Measurements from ENCODE around the gene PDLIM3. TPM values are rescaled to one million over a fixed set of nuclear protein-coding genes. Genes with fewer than 3 reads are reported as not detected.

The PDLIM3 gene
- total and polyA plus RNA-seq, 2 of the 13 experiments (the other 11 are each of a cell fraction or from before 2014, with no cell fraction given), result 5.9 to 14.0 TPM

GRCh38 chr4:185467101-185467500, 68.2 kb downstream of the PDLIM3 start:
- no peak overlapping the region for H3K27ac ChIP-seq (ENCODE audit: extremely low read length, insufficient read depth, low read length)
- in situ Hi-C loops (cut with HindIII; ENCODE audit: extremely low pct_ligation_motif_present, low pct_unique_long_range_greater_than_20kb), result loop anchor here (25.0 kb wide), 1 partner anchor 570 kb away; no protein-coding TSS in a partner anchor

More at GRCh38 chr4:185467101-185467500, 68.2 kb downstream of the PDLIM3 start:
- CTCF ChIA-PET (ENCODE audit: low intra/inter-chr PET ratio, low total read pairs), result no interaction called here
- DNase-seq (ENCODE audit: low spot score) (no peak), FAIRE-seq (no peak), ATAC-seq (no peak)
- Histone ChIP-seq H3K4me2 (ENCODE audit: low read depth, low read length) (no peak overlapping the region), H2AFZ (ENCODE audit: low read length) (no peak overlapping the region), H3K4me3 (replicated peaks in 1 of 3; ENCODE audit: insufficient read depth in 1 of 3, low read depth in 2 of 3, low read length in 3 of 3) (no peak overlapping the region), H3K9me3 (ENCODE audit: low read length) (no peaks in the 10 kb centered on the region), H3K27me3 (ENCODE audit: control insufficient read depth in 1 of 2, insufficient read depth in 2 of 2, low read length in 2 of 2) (peaks cover 0 to 63% of the 10 kb centered on the region in 2 experiments; a peak in 3 of 5 replicates), H3K79me2 (ENCODE audit: insufficient read depth, low read length) (no peaks in the 10 kb centered on the region), H3K9ac (ENCODE audit: insufficient read depth, low read depth, low read length) (no peak overlapping the region), H3K4me1 (ENCODE audit: insufficient read depth, low read length) (peaks cover 9% of the 10 kb centered on the region), H3K36me3 (replicated peaks in 1 of 2; ENCODE audit: control insufficient read depth in 1 of 2, insufficient read depth in 2 of 2, low read length in 2 of 2) (no peaks in the 10 kb centered on the region), H4K20me1 (ENCODE audit: insufficient read depth, low read length) (no peaks in the 10 kb centered on the region)
- WGBS (ENCODE audit: low lambda C conversion rate), result 53% methylated on average over 4 of the region's 4 CpGs
- no TSS peak for BruUV-seq (replicated peaks)
- TF ChIP-seq HNRNPUL1 (IDR thresholded peaks at IDR 0.05; ENCODE audit: low read depth, low read length), result no peak
- TF ChIP-seq KMT2B (CRISPR knock-in tag; IDR thresholded peaks at IDR 0.05), result no peak
- no peak for TF ChIP-seq NR3C1 (CRISPR knock-in tag; IDR thresholded peaks at IDR 0.05)
- no peak for TF ChIP-seq BCL6 (CRISPR knock-in tag; IDR thresholded peaks at IDR 0.05)
- TF ChIP-seq U2AF2 (IDR thresholded peaks at IDR 0.05; ENCODE audit: low read depth, low read length), result no peak
- TF ChIP-seq ZNF362 (CRISPR knock-in tag; IDR thresholded peaks at IDR 0.05; ENCODE audit: borderline replicate concordance), result no peak
- no peak for TF ChIP-seq MED13 (CRISPR knock-in tag; IDR thresholded peaks at IDR 0.05)
- TF ChIP-seq ZNF280D (CRISPR knock-in tag; IDR thresholded peaks at IDR 0.05), result no peak
- no peak for TF ChIP-seq HNRNPH1 (optimal IDR thresholded peaks at IDR 0.05; ENCODE audit: low read depth, low read length)
- no peak for TF ChIP-seq POLR2G (IDR thresholded peaks at IDR 0.05; ENCODE audit: low read depth, low read length)
- intact Hi-C loops (cut with micrococcal nuclease; ENCODE audit: unreplicated experiment), result no loop called here
- POLR2A ChIA-PET, result no interaction called here
